Mesothelial cell of epicardium (in vitro differentiated cells): ENCODE measurements around the gene FAM168A. TPM values are rescaled to one million over a fixed set of nuclear protein-coding genes. Genes with fewer than 3 reads are reported as not detected.

Experiments
- DNase-seq, 2 experiments: peaks; one replicate each; pipeline ENCODE4 v3.0.0; 2021; ENCODE audit warnings: low spot score in 2 of 2; ENCODE audit not compliant: unreplicated experiment in 2 of 2
- H3K27ac Mint-ChIP-seq: 2 replicates; pipeline ENCODE4 v1.8.0; 2021; ENCODE audit warnings: mixed read lengths
- H3K27me3 Mint-ChIP-seq: 2 replicates; pipeline ENCODE4 v1.8.0; 2021; ENCODE audit warnings: low read depth, mixed read lengths
- H3K36me3 Mint-ChIP-seq: 2 replicates; pipeline ENCODE4 v1.8.0; 2021; ENCODE audit warnings: mixed read lengths
- H3K4me1 Mint-ChIP-seq: 2 replicates; pipeline ENCODE4 v1.8.0; 2021; ENCODE audit warnings: mixed read lengths
- H3K4me3 Mint-ChIP-seq: 2 replicates; pipeline ENCODE4 v1.8.0; 2021; ENCODE audit warnings: mild to moderate bottlenecking, moderate library complexity, mixed read lengths
- H3K9me3 Mint-ChIP-seq: 2 replicates; pipeline ENCODE4 v1.8.0; 2021; ENCODE audit warnings: mixed read lengths
- CTCF ChIP-seq: fragments of 200-600 bp; sonication (generic); IDR thresholded peaks from one replicate; pipeline ENCODE4 v1.5.0; 2021; ENCODE audit warnings: antibody characterized with exemption; ENCODE audit not compliant: unreplicated experiment
- total RNA-seq: library from RNA; stranded (reverse); gene quantifications from 3 replicates; pipeline ENCODE4 v1.2.1, GENCODE V29; 2021

FAM168A gene
- total RNA-seq, 1 donor from 2014 or later, result 61.8 TPM

GRCh38 chr11:73390601-73391565, 207.0 kb downstream of the FAM168A start:
- DNase-seq, result no peak
- Mint-ChIP-seq H3K27me3 (no peaks in the 10 kb centered on the region), H3K4me1 (peaks cover 23% of the 10 kb centered on the region), H3K4me3 (no peak overlapping the region), H3K27ac (no peak overlapping the region), H3K9me3 (no peaks in the 10 kb centered on the region), H3K36me3 (no peaks in the 10 kb centered on the region)
- TF ChIP-seq CTCF, result no peak

GRCh38 chr11:73389916-73390315, 208.0 kb downstream of the FAM168A start:
- DNase-seq, result no peak
- H3K27me3 Mint-ChIP-seq, result no peaks in the 10 kb centered on the region
- TF ChIP-seq CTCF, result no peak
- H3K4me1 Mint-ChIP-seq, result peaks cover 31% of the 10 kb centered on the region
- H3K9me3 Mint-ChIP-seq, result no peaks in the 10 kb centered on the region
- no peaks in the 10 kb centered on the region for H3K36me3 Mint-ChIP-seq
- no peak overlapping the region for H3K4me3 Mint-ChIP-seq
- H3K27ac Mint-ChIP-seq, result no peak overlapping the region

- no peak for DNase-seq
- Mint-ChIP-seq H3K4me1 (peaks cover 31% of the 10 kb centered on the region), H3K36me3 (no peaks in the 10 kb centered on the region), H3K27me3 (no peaks in the 10 kb centered on the region), H3K4me3 (no peak overlapping the region), H3K27ac (peak overlapping the region; percentile 16), H3K9me3 (no peaks in the 10 kb centered on the region)
- TF ChIP-seq CTCF, result no peak
Observed at GRCh38 chr11:73389134-73389525, 208.8 kb downstream of the FAM168A start.

- no peaks in the 10 kb centered on the region for H3K9me3 Mint-ChIP-seq
- peaks cover 37% of the 10 kb centered on the region for H3K4me1 Mint-ChIP-seq
- H3K27ac Mint-ChIP-seq, result peak overlapping the region; percentile 16
- DNase-seq, result no peak
- H3K4me3 Mint-ChIP-seq, result no peak overlapping the region
- H3K27me3 Mint-ChIP-seq, result no peaks in the 10 kb centered on the region
- H3K36me3 Mint-ChIP-seq, result no peaks in the 10 kb centered on the region
- no peak for TF ChIP-seq CTCF
Observed at GRCh38 chr11:73388265-73389133, 209.4 kb downstream of the FAM168A start.

- Mint-ChIP-seq H3K27ac (no peak overlapping the region), H3K9me3 (no peaks in the 10 kb centered on the region), H3K4me3 (no peak overlapping the region), H3K4me1 (peaks cover 39% of the 10 kb centered on the region), H3K27me3 (no peaks in the 10 kb centered on the region), H3K36me3 (no peaks in the 10 kb centered on the region)
- DNase-seq, result no peak
- TF ChIP-seq CTCF, result no peak
Observed at GRCh38 chr11:73387594-73388264, 210.2 kb downstream of the FAM168A start.
